Stimulated activated effector memory CD8-positive, alpha-beta T cell treated with anti-CD3 and anti-CD28 coated beads, Interleukin-12 subunit alpha, Interleukin-12 subunit beta, amount 100 ng/mL, for 72 hours (primary cell): ENCODE measurements around the gene TNFRSF8.

Experiments used
- ATAC-seq: fragments of 150-1000 bp; cut with Tn5 transposase; 2 replicates; pipeline ENCODE4 v1.10.0; 2021
- DNase-seq, 2 donors: peaks; one replicate each; pipeline ENCODE4 v3.0.0; 2021 to 2022; ENCODE audit warnings: low spot score in 2 of 2
- H3K27ac Mint-ChIP-seq: one replicate; pipeline ENCODE4 v1.8.0; 2022; ENCODE audit warnings: mild to moderate bottlenecking, mixed read lengths
- H3K36me3 Mint-ChIP-seq: one replicate; pipeline ENCODE4 v1.8.0; 2022; ENCODE audit warnings: mild to moderate bottlenecking, mixed read lengths
- H3K4me1 Mint-ChIP-seq: one replicate; pipeline ENCODE4 v1.8.0; 2022; ENCODE audit warnings: mixed read lengths
- H3K4me3 Mint-ChIP-seq: one replicate; pipeline ENCODE4 v1.8.0; 2022; ENCODE audit warnings: mild to moderate bottlenecking, mixed read lengths
- H3K9me3 Mint-ChIP-seq: one replicate; pipeline ENCODE4 v1.8.0; 2022; ENCODE audit warnings: mixed read lengths

Gene TNFRSF8

GRCh38 chr1:12063141-12064072 is at the start of gene TNFRSF8:
TSS of gene TNFRSF8 (plus strand) at chr1:12063303. CDS start at chr1:12063599, 296 bp downstream.
- Mint-ChIP-seq H3K36me3 (peaks cover 38% of the 10 kb centered on the region), H3K4me3 (peak within 1 kb of the TSS; percentile 76), H3K4me1 (peaks cover 79% of the 10 kb centered on the region), H3K27ac (peak within 1 kb of the TSS; percentile 64), H3K9me3 (no peaks in the 10 kb centered on the region)
- peak; percentile 41 for ATAC-seq
- peak in 1 of 2 donors; percentile 80 for DNase-seq

GRCh38 chr1:12014141-12014991 is 48.7 kb upstream of the TNFRSF8 start:
- DNase-seq (no peak), ATAC-seq (no peak)
- H3K4me1 Mint-ChIP-seq = peaks cover 29% of the 10 kb centered on the region
- no peaks in the 10 kb centered on the region for H3K9me3 Mint-ChIP-seq
- H3K27ac Mint-ChIP-seq = peak overlapping the region; percentile 93
- H3K36me3 Mint-ChIP-seq = peaks cover 46% of the 10 kb centered on the region
- peak overlapping the region; percentile 51 for H3K4me3 Mint-ChIP-seq

GRCh38 chr1:12015001-12015491 is 48.1 kb upstream of the TNFRSF8 start:
- no peak for DNase-seq
- no peak for ATAC-seq
- Mint-ChIP-seq H3K36me3 (peaks cover 41% of the 10 kb centered on the region), H3K27ac (peak overlapping the region; percentile 93), H3K9me3 (no peaks in the 10 kb centered on the region), H3K4me3 (no peak overlapping the region), H3K4me1 (peaks cover 34% of the 10 kb centered on the region)

GRCh38 chr1:12015499-12015898 is 47.6 kb upstream of the TNFRSF8 start:
- Mint-ChIP-seq H3K27ac (no peak overlapping the region), H3K4me1 (peaks cover 36% of the 10 kb centered on the region), H3K4me3 (no peak overlapping the region), H3K9me3 (no peaks in the 10 kb centered on the region), H3K36me3 (peaks cover 36% of the 10 kb centered on the region)
- DNase-seq (no peak), ATAC-seq (no peak)

- ATAC-seq (no peak), DNase-seq (no peak)
- no peaks in the 10 kb centered on the region for H3K9me3 Mint-ChIP-seq
- peaks cover 30% of the 10 kb centered on the region for H3K36me3 Mint-ChIP-seq
- no peak overlapping the region for H3K27ac Mint-ChIP-seq
- no peak overlapping the region for H3K4me3 Mint-ChIP-seq
- H3K4me1 Mint-ChIP-seq = peaks cover 36% of the 10 kb centered on the region
Measured at GRCh38 chr1:12016182-12016581, 46.9 kb upstream of the TNFRSF8 start.

- peak overlapping the region; percentile 81 for H3K27ac Mint-ChIP-seq
- H3K4me1 Mint-ChIP-seq = peaks cover 7% of the 10 kb centered on the region
- H3K9me3 Mint-ChIP-seq = no peaks in the 10 kb centered on the region
- ATAC-seq = peak; percentile 1
- peak overlapping the region; percentile 88 for H3K4me3 Mint-ChIP-seq
- DNase-seq = no peak
- H3K36me3 Mint-ChIP-seq = peaks cover 37% of the 10 kb centered on the region
Measured at GRCh38 chr1:12019858-12020509, 43.1 kb upstream of the TNFRSF8 start.

GRCh38 chr1:12021616-12022015 is 41.5 kb upstream of the TNFRSF8 start:
- Mint-ChIP-seq H3K9me3 (no peaks in the 10 kb centered on the region), H3K36me3 (peaks cover 54% of the 10 kb centered on the region), H3K4me3 (no peak overlapping the region), H3K4me1 (peaks cover 11% of the 10 kb centered on the region), H3K27ac (peak overlapping the region; percentile 10)
- ATAC-seq (no peak), DNase-seq (no peak)

- DNase-seq = no peak
- H3K4me1 Mint-ChIP-seq = peaks cover 13% of the 10 kb centered on the region
- H3K9me3 Mint-ChIP-seq = no peaks in the 10 kb centered on the region
- peaks cover 58% of the 10 kb centered on the region for H3K36me3 Mint-ChIP-seq
- H3K27ac Mint-ChIP-seq = no peak overlapping the region
- no peak overlapping the region for H3K4me3 Mint-ChIP-seq
- no peak for ATAC-seq
Measured at GRCh38 chr1:12022036-12022435, 41.1 kb upstream of the TNFRSF8 start.

GRCh38 chr1:12026586-12026985 is 36.5 kb upstream of the TNFRSF8 start:
- H3K36me3 Mint-ChIP-seq = peaks cover 91% of the 10 kb centered on the region
- H3K27ac Mint-ChIP-seq = peak overlapping the region; percentile 30
- DNase-seq = no peak
- H3K4me3 Mint-ChIP-seq = no peak overlapping the region
- H3K9me3 Mint-ChIP-seq = no peaks in the 10 kb centered on the region
- no peak for ATAC-seq
- H3K4me1 Mint-ChIP-seq = peaks cover 19% of the 10 kb centered on the region

- H3K27ac Mint-ChIP-seq = peak overlapping the region; percentile 30
Measured at GRCh38 chr1:12028248-12028647, 34.9 kb upstream of the TNFRSF8 start.

GRCh38 chr1:12028957-12029511 is 34.1 kb upstream of the TNFRSF8 start:
- peak; percentile 12 for ATAC-seq
- peak overlapping the region; percentile 30 for H3K27ac Mint-ChIP-seq
- H3K4me3 Mint-ChIP-seq = no peak overlapping the region
- no peaks in the 10 kb centered on the region for H3K9me3 Mint-ChIP-seq
- H3K36me3 Mint-ChIP-seq = peaks cover 70% of the 10 kb centered on the region
- no peak for DNase-seq
- peaks cover 19% of the 10 kb centered on the region for H3K4me1 Mint-ChIP-seq

More at GRCh38 chr1:12028248-12028647, 34.9 kb upstream of the TNFRSF8 start:
- H3K9me3 Mint-ChIP-seq = no peaks in the 10 kb centered on the region
- peaks cover 19% of the 10 kb centered on the region for H3K4me1 Mint-ChIP-seq
- no peak for DNase-seq
- H3K4me3 Mint-ChIP-seq = no peak overlapping the region
- H3K36me3 Mint-ChIP-seq = peaks cover 78% of the 10 kb centered on the region
- ATAC-seq = no peak

- Mint-ChIP-seq H3K36me3 (peaks cover 62% of the 10 kb centered on the region), H3K4me3 (no peak overlapping the region), H3K4me1 (peaks cover 19% of the 10 kb centered on the region), H3K9me3 (no peaks in the 10 kb centered on the region), H3K27ac (no peak overlapping the region)
- DNase-seq = no peak
- ATAC-seq = peak; percentile 12
Measured at GRCh38 chr1:12029720-12030339, 33.3 kb upstream of the TNFRSF8 start.

- peak overlapping the region; percentile 32 for H3K27ac Mint-ChIP-seq
- DNase-seq (peak in 1 of 2 donors; percentile 67), ATAC-seq (peak; percentile 69)
- H3K4me1 Mint-ChIP-seq = peaks cover 18% of the 10 kb centered on the region
- peaks cover 48% of the 10 kb centered on the region for H3K36me3 Mint-ChIP-seq
- no peak overlapping the region for H3K4me3 Mint-ChIP-seq
- no peaks in the 10 kb centered on the region for H3K9me3 Mint-ChIP-seq
Measured at GRCh38 chr1:12031039-12031980, 31.8 kb upstream of the TNFRSF8 start.
